HFFc6 (cell line): ENCODE data around the gene IL1RAPL2. TPM values are rescaled to one million over a fixed set of nuclear protein-coding genes. Genes with fewer than 3 reads are reported as not detected.
"Not testable (repeated sequence)": the region's sequence is repeated elsewhere in the genome, so short reads cannot be mapped to it uniquely, and the experiment has no call there.

Source experiments
- DNase-seq: peaks from one replicate; pipeline ENCODE4 v3.0.0-alpha.2; 2018
- H3K27ac Mint-ChIP-seq: 2 replicates; pipeline ENCODE4 v1.8.0; 2020; ENCODE audit warnings: mild to moderate bottlenecking, mixed read lengths
- H3K27me3 Mint-ChIP-seq: 2 replicates; pipeline ENCODE4 v1.8.0; 2021; ENCODE audit warnings: mild to moderate bottlenecking, moderate library complexity, mixed read lengths; ENCODE audit not compliant: insufficient read depth
- H3K36me3 Mint-ChIP-seq: 2 replicates; pipeline ENCODE4 v1.8.0; 2021; ENCODE audit warnings: low read depth, mixed read lengths
- H3K4me1 Mint-ChIP-seq: 2 replicates; pipeline ENCODE4 v1.8.0; 2020; ENCODE audit warnings: low read depth, mixed read lengths
- H3K4me3 Mint-ChIP-seq: 2 replicates; pipeline ENCODE4 v1.8.0; 2020; ENCODE audit warnings: mild to moderate bottlenecking, moderate library complexity, mixed read lengths
- H3K9me3 Mint-ChIP-seq: 2 replicates; pipeline ENCODE4 v1.8.0; 2020; ENCODE audit warnings: mild to moderate bottlenecking, mixed read lengths
- total RNA-seq, 6 experiments: library from RNA; stranded (reverse); fragmentation: NEBNext Ultra II Directional; extraction: Animal tissue kit (Norgen Biotek cat#: 25700); gene quantifications; 2 replicates in 1 of 6; 3 replicates in 5 of 6; pipeline ENCODE4 v1.2.3, GENCODE V29; 2021
- TF ChIP-seq, protein P1 (sequence below): fragments of 200-600 bp; sonication (generic); IDR thresholded peaks from 2 replicates; pipeline ENCODE4 v1.5.0; 2021; ENCODE audit warnings: antibody characterized with exemption, mild to moderate bottlenecking

The IL1RAPL2 gene
- total RNA-seq, 6 experiments from 2014 or later, result 0.33 TPM; not detected in 5

DNA sequence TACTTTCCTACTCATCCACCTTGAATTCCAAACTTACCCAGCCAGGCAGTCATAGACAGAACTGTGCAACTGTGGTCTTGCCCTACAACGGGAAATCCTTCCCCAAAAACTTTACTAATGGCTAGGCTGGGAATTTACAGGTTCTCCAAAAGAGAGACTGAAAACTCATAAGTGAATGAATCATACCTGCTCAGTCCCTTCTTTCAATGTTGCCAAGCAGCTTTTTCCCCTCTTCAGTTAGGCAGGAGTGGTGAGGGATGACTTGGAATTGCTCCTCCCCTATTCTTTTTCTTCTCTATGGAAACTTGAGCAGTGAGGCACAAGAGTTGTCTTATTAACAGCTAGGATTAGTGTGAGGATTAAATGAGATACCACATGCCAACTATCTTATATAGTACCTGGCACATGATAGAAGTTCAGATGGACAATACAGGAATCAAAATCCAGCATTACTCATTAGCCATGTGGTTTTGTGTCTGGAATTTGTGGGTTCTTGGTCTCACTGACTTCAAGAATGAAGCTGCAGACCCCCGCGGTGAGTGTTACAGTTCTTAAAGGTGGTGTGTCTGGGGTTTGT is 548.6 kb downstream of the IL1RAPL2 start:
- Mint-ChIP-seq H3K4me3 (no peak overlapping the region), H3K36me3 (no peaks in the 10 kb centered on the region), H3K27me3 (no peaks in the 10 kb centered on the region), H3K9me3 (peaks cover 5% of the 10 kb centered on the region; the same call in 1 of the 2 replicates), H3K27ac (no peak overlapping the region), H3K4me1 (no peaks in the 10 kb centered on the region)
- TF ChIP-seq, protein P1, sequence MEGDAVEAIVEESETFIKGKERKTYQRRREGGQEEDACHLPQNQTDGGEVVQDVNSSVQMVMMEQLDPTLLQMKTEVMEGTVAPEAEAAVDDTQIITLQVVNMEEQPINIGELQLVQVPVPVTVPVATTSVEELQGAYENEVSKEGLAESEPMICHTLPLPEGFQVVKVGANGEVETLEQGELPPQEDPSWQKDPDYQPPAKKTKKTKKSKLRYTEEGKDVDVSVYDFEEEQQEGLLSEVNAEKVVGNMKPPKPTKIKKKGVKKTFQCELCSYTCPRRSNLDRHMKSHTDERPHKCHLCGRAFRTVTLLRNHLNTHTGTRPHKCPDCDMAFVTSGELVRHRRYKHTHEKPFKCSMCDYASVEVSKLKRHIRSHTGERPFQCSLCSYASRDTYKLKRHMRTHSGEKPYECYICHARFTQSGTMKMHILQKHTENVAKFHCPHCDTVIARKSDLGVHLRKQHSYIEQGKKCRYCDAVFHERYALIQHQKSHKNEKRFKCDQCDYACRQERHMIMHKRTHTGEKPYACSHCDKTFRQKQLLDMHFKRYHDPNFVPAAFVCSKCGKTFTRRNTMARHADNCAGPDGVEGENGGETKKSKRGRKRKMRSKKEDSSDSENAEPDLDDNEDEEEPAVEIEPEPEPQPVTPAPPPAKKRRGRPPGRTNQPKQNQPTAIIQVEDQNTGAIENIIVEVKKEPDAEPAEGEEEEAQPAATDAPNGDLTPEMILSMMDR, result no peak
- DNase-seq, result no peak

DNA sequence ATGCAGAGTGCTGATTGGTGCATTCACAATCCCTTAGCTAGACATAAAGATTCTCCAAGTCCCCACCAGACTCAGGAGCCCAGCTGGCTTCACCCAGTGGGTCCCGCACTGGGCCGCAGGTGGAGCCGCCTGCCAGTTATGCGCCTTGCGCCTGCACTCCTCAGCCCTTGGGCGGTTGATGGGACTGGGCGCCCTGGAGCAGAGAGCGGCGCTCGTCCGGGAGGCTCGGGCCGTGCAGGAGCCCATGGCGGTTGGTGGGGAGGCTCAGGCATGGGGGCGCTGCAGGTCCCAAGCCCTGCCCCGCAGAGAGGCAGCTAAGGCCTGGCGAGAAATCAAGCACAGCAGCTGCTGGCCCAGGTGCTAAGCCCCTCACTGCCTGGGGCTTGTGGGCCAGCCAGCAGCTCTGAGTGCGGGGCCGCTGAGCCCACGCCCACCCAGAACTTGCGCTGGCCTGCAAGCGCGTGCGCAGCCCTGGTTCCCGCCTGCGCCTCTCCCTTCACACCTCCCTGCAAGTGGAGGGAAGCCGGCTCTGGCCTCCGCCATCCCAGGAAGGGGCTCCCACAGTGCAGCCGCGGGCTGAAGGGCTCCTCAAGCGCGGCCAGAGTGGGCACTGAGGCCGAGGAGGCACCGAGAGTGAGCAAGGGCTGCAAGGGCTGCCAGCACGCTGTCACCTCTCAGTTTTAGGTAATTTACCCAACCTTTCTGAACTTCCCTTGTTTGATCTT is 549.8 kb downstream of the IL1RAPL2 start:
- not testable (repeated sequence) for H3K27me3 Mint-ChIP-seq, H3K4me1 Mint-ChIP-seq, DNase-seq, H3K27ac Mint-ChIP-seq, H3K9me3 Mint-ChIP-seq, H3K36me3 Mint-ChIP-seq, H3K4me3 Mint-ChIP-seq

DNA sequence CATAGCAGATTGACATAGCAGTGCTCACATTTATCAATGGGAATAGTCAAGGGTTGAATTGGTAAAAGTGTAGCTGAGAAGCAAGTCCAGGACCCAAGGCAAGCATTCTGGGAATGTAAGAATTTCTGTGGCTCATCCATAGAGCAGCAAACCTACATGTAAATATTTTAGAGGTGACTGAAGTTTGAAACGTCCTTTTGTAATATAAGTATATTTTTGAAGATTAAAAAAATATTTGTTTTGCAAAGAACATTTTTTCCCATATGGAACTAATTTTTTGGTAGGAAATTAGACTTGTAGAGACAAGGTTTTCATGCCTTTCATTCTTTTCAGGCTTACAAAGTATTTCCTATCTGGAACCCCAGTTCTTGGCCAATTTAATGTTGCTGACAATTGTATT is 550.5 kb downstream of the IL1RAPL2 start:
- Mint-ChIP-seq H3K9me3 (peaks cover 5% of the 10 kb centered on the region; the same call in 1 of the 2 replicates), H3K36me3 (no peaks in the 10 kb centered on the region), H3K27me3 (no peaks in the 10 kb centered on the region), H3K27ac (no peak overlapping the region), H3K4me3 (no peak overlapping the region), H3K4me1 (no peaks in the 10 kb centered on the region)
- TF ChIP-seq, protein P1, result no peak
- DNase-seq, result no peak

DNA sequence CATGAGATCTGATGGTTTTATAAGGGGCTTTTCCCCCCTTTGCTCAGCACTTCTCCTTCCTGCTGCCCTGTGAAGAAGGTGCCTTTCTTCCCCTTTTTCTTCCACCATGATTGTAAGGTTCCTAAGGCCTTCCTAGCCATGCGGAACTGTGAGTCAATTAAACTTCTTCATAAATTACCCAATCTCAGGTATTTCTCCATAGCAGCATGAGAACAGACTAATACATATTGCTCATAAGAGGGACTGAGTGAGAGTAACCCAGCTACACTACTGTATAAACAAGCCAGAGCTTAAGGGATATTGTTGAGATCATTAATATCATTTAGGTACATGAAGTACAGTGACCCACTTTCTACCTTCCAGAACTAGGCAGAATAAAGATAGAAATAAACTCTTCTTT is 551.6 kb downstream of the IL1RAPL2 start:
- no peak overlapping the region for H3K27ac Mint-ChIP-seq
- no peak overlapping the region for H3K4me3 Mint-ChIP-seq
- no peaks in the 10 kb centered on the region for H3K36me3 Mint-ChIP-seq
- TF ChIP-seq, protein P1, result no peak
- peaks cover 5% of the 10 kb centered on the region; the same call in 1 of the 2 replicates for H3K9me3 Mint-ChIP-seq
- no peaks in the 10 kb centered on the region for H3K27me3 Mint-ChIP-seq
- DNase-seq, result no peak
- H3K4me1 Mint-ChIP-seq, result no peaks in the 10 kb centered on the region

DNA sequence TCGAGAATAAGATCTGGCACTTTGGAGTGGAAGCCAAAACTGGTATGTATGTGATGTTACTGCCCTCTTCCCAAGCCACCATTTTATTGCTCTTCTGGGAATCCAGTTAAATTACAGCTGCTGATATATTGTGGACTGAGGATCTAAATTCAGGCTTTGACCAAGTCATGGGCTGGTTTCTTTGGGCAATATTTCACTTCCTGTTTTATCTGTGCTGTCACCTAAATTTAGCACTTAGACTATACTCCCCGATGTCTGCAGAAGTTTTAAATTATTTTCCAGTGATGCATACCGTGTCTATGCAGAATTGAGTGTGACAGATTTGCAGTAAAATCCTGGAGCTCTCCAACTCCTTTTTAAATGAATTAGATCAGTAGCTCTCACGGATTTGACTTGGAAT is 554.5 kb downstream of the IL1RAPL2 start:
- H3K36me3 Mint-ChIP-seq, result no peaks in the 10 kb centered on the region
- DNase-seq, result no peak

DNA sequence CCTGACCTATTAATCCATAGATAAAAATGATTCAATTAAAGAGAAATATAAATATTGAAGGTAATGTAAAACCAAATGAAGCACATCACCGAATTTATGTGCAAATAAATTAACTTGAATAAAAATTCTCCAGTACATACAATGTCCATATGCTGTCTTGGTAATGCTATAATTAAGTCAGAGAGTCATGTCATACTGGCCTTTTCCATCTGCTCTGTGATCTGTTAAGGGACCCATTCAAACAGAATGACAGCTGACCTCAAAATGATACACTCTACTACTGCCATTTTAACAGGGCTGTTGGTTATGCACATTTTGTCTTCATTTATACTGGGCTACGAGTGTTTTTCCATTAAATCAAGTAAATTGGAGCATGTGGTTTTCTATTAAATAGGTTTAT is 555.2 kb downstream of the IL1RAPL2 start:
- no peak overlapping the region for H3K4me3 Mint-ChIP-seq
- TF ChIP-seq, protein P1, result no peak
- H3K27me3 Mint-ChIP-seq, result no peaks in the 10 kb centered on the region
- H3K27ac Mint-ChIP-seq, result no peak overlapping the region
- H3K9me3 Mint-ChIP-seq, result peaks cover 5% of the 10 kb centered on the region; the same call in 1 of the 2 replicates
- no peak for DNase-seq
- no peaks in the 10 kb centered on the region for H3K36me3 Mint-ChIP-seq
- no peaks in the 10 kb centered on the region for H3K4me1 Mint-ChIP-seq

More for the DNA sequence above, 554.5 kb downstream of the IL1RAPL2 start:
- no peaks in the 10 kb centered on the region for H3K27me3 Mint-ChIP-seq
- H3K9me3 Mint-ChIP-seq, result peaks cover 5% of the 10 kb centered on the region; the same call in 1 of the 2 replicates
- H3K27ac Mint-ChIP-seq, result no peak overlapping the region
- TF ChIP-seq, protein P1, result no peak
- H3K4me3 Mint-ChIP-seq, result no peak overlapping the region
- H3K4me1 Mint-ChIP-seq, result no peaks in the 10 kb centered on the region
